ENCODE measurements around the gene PPP2R1A. TPM values are rescaled to one million over a fixed set of nuclear protein-coding genes. Genes with fewer than 3 reads are reported as not detected.
"Not testable (repeated sequence)": the region's sequence is repeated elsewhere in the genome, so short reads cannot be mapped to it uniquely, and the experiment has no call there.

PPP2R1A gene
- total RNA-seq, 1 experiment from 2014 or later, result 291 TPM

DNA sequence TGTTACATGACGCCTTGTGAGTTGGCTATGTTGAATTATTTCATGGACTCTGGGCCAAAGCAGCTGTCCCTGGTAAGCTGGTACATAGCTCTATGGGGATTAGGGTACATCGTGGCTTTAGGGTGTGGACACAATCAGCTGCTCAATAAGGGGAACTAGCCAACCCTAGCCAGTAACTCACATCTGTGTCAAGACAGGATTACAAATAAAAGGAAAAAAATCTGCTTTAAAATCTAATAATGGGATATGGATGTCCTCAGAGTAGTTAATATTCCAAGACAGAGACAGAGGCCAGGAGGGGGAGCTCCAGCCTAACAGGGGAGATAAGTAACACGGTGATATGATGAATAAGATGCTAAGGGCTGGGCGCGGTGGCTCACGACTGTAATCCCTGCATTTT, 58.4 kb downstream of the PPP2R1A start:
- no peak overlapping the region for H3K27ac Mint-ChIP-seq (ENCODE audit: unreplicated experiment)
- TF ChIP-seq CTCF (IDR thresholded peaks at IDR 0.05; ENCODE audit: unreplicated experiment), result no peak
- CTCF ChIA-PET, result no interaction called here
- no peak overlapping the region for H3K4me3 Mint-ChIP-seq (ENCODE audit: low read depth, unreplicated experiment)
- no peak for DNase-seq
- no peaks in the 10 kb centered on the region for H3K4me1 Mint-ChIP-seq (ENCODE audit: low read depth, unreplicated experiment)
- H3K9me3 Mint-ChIP-seq (ENCODE audit: low read depth, unreplicated experiment), result peaks cover 20% of the 10 kb centered on the region
- intact Hi-C loops (cut with micrococcal nuclease; ENCODE audit: unreplicated experiment), result no loop called here
- H3K27me3 Mint-ChIP-seq (ENCODE audit: unreplicated experiment), result no peaks in the 10 kb centered on the region
- H3K36me3 Mint-ChIP-seq (ENCODE audit: insufficient read depth, unreplicated experiment), result no peaks in the 10 kb centered on the region
- no TSS peak for BruUV-seq (replicated peaks)

GRCh38 chr19:52258426-52258825, 68.6 kb downstream of the PPP2R1A start:
- no peaks in the 10 kb centered on the region for H3K4me1 Mint-ChIP-seq (ENCODE audit: low read depth, unreplicated experiment)
- peaks cover 23% of the 10 kb centered on the region for H3K9me3 Mint-ChIP-seq (ENCODE audit: low read depth, unreplicated experiment)
- H3K27ac Mint-ChIP-seq (ENCODE audit: unreplicated experiment), result no peak overlapping the region
- no peak for TF ChIP-seq CTCF (IDR thresholded peaks at IDR 0.05; ENCODE audit: unreplicated experiment)
- no peak overlapping the region for H3K4me3 Mint-ChIP-seq (ENCODE audit: low read depth, unreplicated experiment)
- H3K36me3 Mint-ChIP-seq (ENCODE audit: insufficient read depth, unreplicated experiment), result no peaks in the 10 kb centered on the region
- CTCF ChIA-PET, result no interaction called here
- no TSS peak for BruUV-seq (replicated peaks)
- intact Hi-C loops (cut with micrococcal nuclease; ENCODE audit: unreplicated experiment), result no loop called here
- no peak for DNase-seq
- H3K27me3 Mint-ChIP-seq (ENCODE audit: unreplicated experiment), result no peaks in the 10 kb centered on the region

- H3K4me1 Mint-ChIP-seq (ENCODE audit: low read depth, unreplicated experiment); H3K4me3 Mint-ChIP-seq (ENCODE audit: low read depth, unreplicated experiment); BruUV-seq (replicated peaks); H3K27me3 Mint-ChIP-seq (ENCODE audit: unreplicated experiment); CTCF ChIA-PET; DNase-seq; intact Hi-C loops (cut with micrococcal nuclease; ENCODE audit: unreplicated experiment); H3K9me3 Mint-ChIP-seq (ENCODE audit: low read depth, unreplicated experiment); H3K27ac Mint-ChIP-seq (ENCODE audit: unreplicated experiment): not testable (repeated sequence)
- peaks cover 15% of the 10 kb centered on the region for H3K36me3 Mint-ChIP-seq (ENCODE audit: insufficient read depth, unreplicated experiment)
Measured at GRCh38 chr19:52265556-52265955, 75.7 kb downstream of the PPP2R1A start.

DNA sequence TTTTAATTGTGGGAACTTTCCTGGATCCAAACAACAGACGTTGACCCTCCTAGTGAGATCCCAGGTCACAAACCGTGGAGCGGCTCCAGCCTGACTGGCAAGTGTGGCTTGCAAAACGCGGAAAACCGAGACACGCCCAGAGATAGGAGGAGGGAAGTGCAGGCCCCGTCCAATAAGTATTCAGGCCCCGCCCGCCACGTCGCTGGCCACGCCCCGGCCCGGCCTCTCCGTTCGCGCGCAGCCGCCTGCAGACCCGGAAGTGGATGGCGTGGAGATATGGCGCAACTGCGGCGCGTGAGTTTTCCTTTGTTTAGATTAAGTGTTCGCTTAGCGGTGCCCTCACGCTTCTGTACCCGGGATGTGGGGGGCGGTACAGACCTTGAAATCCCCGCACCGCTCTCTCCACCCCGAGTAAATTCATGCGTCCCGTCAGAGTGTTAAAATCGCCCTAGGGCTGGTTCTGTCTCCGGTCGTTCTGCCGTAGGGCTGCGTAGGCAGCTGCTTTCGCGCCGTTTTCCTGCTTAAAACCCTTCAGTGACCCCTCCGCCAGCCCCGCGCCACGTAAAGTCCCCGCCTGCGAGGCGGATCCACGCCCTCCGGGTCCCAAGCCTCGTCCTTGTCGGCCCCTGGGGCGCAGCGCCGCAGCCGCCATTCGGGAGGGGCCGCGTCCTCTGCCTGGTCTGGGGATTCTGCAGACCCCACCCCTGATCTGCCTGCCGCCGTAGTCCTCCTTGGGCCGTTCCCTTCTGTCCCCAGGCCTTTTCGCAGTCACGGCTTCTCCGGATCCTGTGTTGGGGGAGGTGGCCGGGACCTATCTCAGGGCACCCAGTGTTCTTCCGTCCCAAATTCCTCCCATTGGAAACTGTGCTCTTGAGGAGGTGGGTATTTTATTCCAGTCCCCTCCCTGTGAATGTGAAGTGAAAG, 79.7 kb downstream of the PPP2R1A start, which contains the start of gene ZNF766:
ZNF766 (plus strand) TSS at position 250 of the 924 bp plus-strand sequence; CDS start at position 277, 27 bp downstream.
- TSS peak; percentile 90 for BruUV-seq (replicated peaks)

More for the DNA sequence above, 79.7 kb downstream of the PPP2R1A start, which contains the start of gene ZNF766:
- H3K4me3 Mint-ChIP-seq (ENCODE audit: low read depth, unreplicated experiment), result peak within 1 kb of the TSS; percentile 85
- peaks cover 19% of the 10 kb centered on the region for H3K9me3 Mint-ChIP-seq (ENCODE audit: low read depth, unreplicated experiment)
- peaks cover 13% of the 10 kb centered on the region for H3K4me1 Mint-ChIP-seq (ENCODE audit: low read depth, unreplicated experiment)
- peaks cover 35% of the 10 kb centered on the region for H3K36me3 Mint-ChIP-seq (ENCODE audit: insufficient read depth, unreplicated experiment)
- CTCF ChIA-PET, result no interaction called here
- H3K27ac Mint-ChIP-seq (ENCODE audit: unreplicated experiment), result peak within 1 kb of the TSS; percentile 81
- DNase-seq, result peak; percentile 99
- intact Hi-C loops (cut with micrococcal nuclease; ENCODE audit: unreplicated experiment), result no loop called here
- TF ChIP-seq CTCF (IDR thresholded peaks at IDR 0.05; ENCODE audit: unreplicated experiment), result no peak
- no peaks in the 10 kb centered on the region for H3K27me3 Mint-ChIP-seq (ENCODE audit: unreplicated experiment)

All from Calu3 (cell line).